Panc1 (cell line): ENCODE measurements around the gene ZNF169. TPM values are rescaled to one million over a fixed set of nuclear protein-coding genes. Genes with fewer than 3 reads are reported as not detected.

Experiments
- ATAC-seq: fragments of 200-7000 bp; cut with Tn5 transposase; 2 replicates; pipeline ENCODE4 v1.9.1; 2020; ENCODE audit warnings: mild to moderate bottlenecking, moderate library complexity
- Bru-seq: library from RNA; stranded (reverse); fragments of 400-500 nt; gene quantifications from one replicate; lab custom pipeline; 2021; lab: Mats Ljungman, UMichigan
- BruChase-seq, 2 experiments: library from RNA; stranded (reverse); fragments of 400-500 nt; gene quantifications; one replicate each; lab custom pipeline; 2021; lab: Mats Ljungman, UMichigan
- BruUV-seq: library from RNA; stranded (reverse); fragments of 400-500 nt; replicated peaks from 2 replicates; lab custom pipeline; 2021; lab: Mats Ljungman, UMichigan
- CTCF ChIA-PET: fragments of 300-600 bp; sonication (Branson Sonifier 250); formaldehyde crosslinking; loops from one replicate; lab custom pipeline; 2022; ENCODE audit warnings: antibody characterized with exemption; lab: Charles Lee
- POLR2A ChIA-PET: fragments of 300-600 bp; sonication (Branson Sonifier 250); formaldehyde crosslinking; loops from one replicate; lab custom pipeline; 2022; ENCODE audit warnings: antibody characterized with exemption; lab: Charles Lee
- DNase-seq: peaks from one replicate; pipeline ENCODE4 v3.0.0-alpha.2; 2010; ENCODE audit warnings: low read depth, low spot score
- H3K27ac ChIP-seq: 2 replicates; pipeline ENCODE4 v1.5.1; 2011; ENCODE audit warnings: mild to moderate bottlenecking, low read length, inconsistent platforms
- H3K27me3 ChIP-seq: fragments of 200-500 bp; sonication (Bioruptor generic); 2 replicates; pipeline ENCODE4 v1.6.0; 2014; ENCODE audit warnings: low read length, inconsistent platforms; ENCODE audit not compliant: control insufficient read depth, insufficient read depth
- H3K36me3 ChIP-seq: fragments of 200-500 bp; sonication (Bioruptor generic); 2 replicates; pipeline ENCODE4 v1.5.1; 2014; ENCODE audit warnings: inconsistent platforms, mild to moderate bottlenecking, low read length, moderate library complexity; ENCODE audit not compliant: control insufficient read depth, insufficient read depth
- H3K4me1 ChIP-seq: 2 replicates; pipeline ENCODE4 v1.5.1; 2011; ENCODE audit warnings: inconsistent platforms, mild to moderate bottlenecking, low read length, moderate library complexity; ENCODE audit not compliant: control insufficient read depth, insufficient read depth
- H3K4me3 ChIP-seq, 2 experiments: 2 replicates each; pipeline ENCODE4 v1.5.1; 2011 to 2012; ENCODE audit warnings: low read depth in 2 of 2, low read length in 2 of 2, mild to moderate bottlenecking in 2 of 2, inconsistent platforms in 1 of 2, moderate library complexity in 1 of 2
- H3K9me3 ChIP-seq: fragments of 200-500 bp; sonication (Bioruptor generic); 2 replicates; pipeline ENCODE4 v1.5.1; 2014; ENCODE audit warnings: low read depth, mild to moderate bottlenecking, inconsistent platforms, low read length, moderate library complexity; ENCODE audit not compliant: control insufficient read depth, insufficient read depth
- CTCF ChIP-seq: fragments of 450-650 bp; IDR thresholded peaks from 2 replicates; pipeline ENCODE4 v1.5.1; 2017; ENCODE audit warnings: mild to moderate bottlenecking
- POLR2AphosphoS5 ChIP-seq: IDR thresholded peaks from 2 replicates; pipeline ENCODE4 v1.6.1; 2012; ENCODE audit warnings: mild to moderate bottlenecking, low read depth, low read length, moderate library complexity
- REST ChIP-seq, 2 experiments: IDR thresholded peaks; 2 replicates each; pipeline ENCODE4 v1.6.1; 2011 to 2012; ENCODE audit warnings: low read depth in 2 of 2, control low read depth in 1 of 2, low read length in 1 of 2, mild to moderate bottlenecking in 1 of 2, moderate library complexity in 1 of 2; ENCODE audit not compliant: insufficient read depth in 1 of 2
- SIN3A ChIP-seq: IDR thresholded peaks from 2 replicates; pipeline ENCODE4 v1.6.1; 2012; ENCODE audit warnings: low read depth, mild to moderate bottlenecking, low read length, moderate library complexity, borderline replicate concordance; ENCODE audit not compliant: insufficient read depth
- TCF7L2 ChIP-seq: IDR thresholded peaks from 2 replicates; pipeline ENCODE4 v1.6.1; 2011; ENCODE audit warnings: mild to moderate bottlenecking, low read depth, low read length, inconsistent platforms
- in situ Hi-C: cut with HindIII; loops from 2 replicates; pipeline ENCODE4 v1.10.0; 2016; ENCODE audit warnings: low sequenced_read_pairs, low pct_unique_long_range_greater_than_20kb
- intact Hi-C: fragments of 100-400 bp; cut with micrococcal nuclease; formaldehyde crosslinking; loops from one replicate; pipeline ENCODE4 v1.10.0; 2022; ENCODE audit not compliant: unreplicated experiment
- long read RNA-seq: library from polyadenylated mRNA; unstranded; transcript quantifications from one replicate; pipeline ENCODE4 v2.0.0, GENCODE V29; 2021; ENCODE audit not compliant: unreplicated experiment
- polyA plus RNA-seq: library from polyadenylated mRNA; unstranded; fragments of >200 nt; gene quantifications from one replicate; pipeline ENCODE4 v1.2.1, GENCODE V29; 2012; ENCODE audit warnings: missing spikeins; ENCODE audit not compliant: insufficient read length
- total RNA-seq: library from RNA; stranded (reverse); gene quantifications from one replicate; pipeline ENCODE4 v1.2.1, GENCODE V29; 2021; ENCODE audit not compliant: unreplicated experiment

The ZNF169 gene
- 3.1 TPM for total RNA-seq
- polyA plus RNA-seq: 1.2 TPM
- percentile 62 among the genes with signal in this experiment for Bru-seq, nascent RNA
- percentile 59 among the genes with signal in this experiment for BruChase-seq, experiment 1, labeled RNA remaining after a 2-hour chase
- BruChase-seq, experiment 2, labeled RNA remaining after a 6-hour chase: percentile 59 among the genes with signal in this experiment
- long read RNA-seq, partial matches to known transcripts: 1 of 7 reads
- long read RNA-seq, other reads (novel, unspliced or antisense): 6 of 7 reads

DNA sequence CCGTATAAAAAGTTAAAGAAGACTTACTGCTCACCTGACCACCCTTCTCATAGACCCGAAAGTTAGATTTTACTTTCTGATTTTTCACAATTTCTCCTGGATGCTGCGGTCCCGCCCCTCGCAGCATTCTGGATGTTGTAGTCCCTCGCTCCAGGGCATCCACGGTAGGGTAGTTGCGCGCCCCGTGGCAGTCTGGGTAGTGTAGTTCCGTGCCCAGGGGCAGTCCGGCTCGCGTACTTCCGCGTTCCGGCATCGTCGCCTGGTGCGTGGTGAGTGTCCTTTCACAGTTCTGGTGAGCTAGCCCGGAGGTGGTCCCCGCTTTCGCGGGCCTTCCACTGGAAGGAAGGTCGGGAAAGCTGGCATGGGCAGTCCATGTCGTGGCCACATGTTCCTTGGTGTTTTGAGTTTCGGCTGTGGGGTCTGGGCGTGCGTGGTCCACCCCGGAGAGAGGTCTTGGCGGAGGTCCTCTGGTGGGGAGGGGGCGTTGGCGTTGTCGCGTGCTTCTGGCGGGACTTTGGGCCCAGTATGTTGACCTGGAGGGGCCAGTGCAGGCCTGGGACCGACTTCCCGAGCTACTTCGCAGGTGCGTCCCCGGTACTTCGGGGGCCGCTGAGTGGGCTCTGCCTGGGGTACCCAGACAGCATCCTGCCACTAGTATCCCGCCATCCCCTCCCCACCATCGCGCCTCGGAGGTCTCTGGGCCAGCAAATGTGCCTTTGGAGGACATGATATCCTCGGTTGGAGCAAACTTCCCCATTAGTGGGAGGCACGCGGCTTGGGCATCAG lies at the start of gene ZNF169:
ZNF169 (plus strand) TSS at position 222 of the 786 bp plus-strand sequence. CDS start 19,515 bp downstream, outside the sequence.
- H3K36me3 ChIP-seq: no peaks in the 10 kb centered on the region; the same call in 1 of the 2 replicates
- BruUV-seq: TSS peak; percentile 87
- intact Hi-C loops: no loop called here
- no peaks in the 10 kb centered on the region for H3K27me3 ChIP-seq
- DNase-seq (peak; percentile 30), ATAC-seq (peak; percentile 100)
- TF ChIP-seq POLR2AphosphoS5 (peak; percentile 53), SIN3A (no peak)
- ChIA-PET CTCF (interaction anchor here (0.7 kb wide), 1 partner anchor 65 kb away, joined by 3 read pairs; no protein-coding TSS in a partner anchor), POLR2A (no interaction called here)
- H3K27ac ChIP-seq: peak within 1 kb of the TSS; percentile 81
- H3K9me3 ChIP-seq: no peaks in the 10 kb centered on the region
- H3K4me3 ChIP-seq: peak within 1 kb of the TSS; percentile 82 to 90
- in situ Hi-C loops: no loop called here
- H3K4me1 ChIP-seq: no peaks in the 10 kb centered on the region

DNA sequence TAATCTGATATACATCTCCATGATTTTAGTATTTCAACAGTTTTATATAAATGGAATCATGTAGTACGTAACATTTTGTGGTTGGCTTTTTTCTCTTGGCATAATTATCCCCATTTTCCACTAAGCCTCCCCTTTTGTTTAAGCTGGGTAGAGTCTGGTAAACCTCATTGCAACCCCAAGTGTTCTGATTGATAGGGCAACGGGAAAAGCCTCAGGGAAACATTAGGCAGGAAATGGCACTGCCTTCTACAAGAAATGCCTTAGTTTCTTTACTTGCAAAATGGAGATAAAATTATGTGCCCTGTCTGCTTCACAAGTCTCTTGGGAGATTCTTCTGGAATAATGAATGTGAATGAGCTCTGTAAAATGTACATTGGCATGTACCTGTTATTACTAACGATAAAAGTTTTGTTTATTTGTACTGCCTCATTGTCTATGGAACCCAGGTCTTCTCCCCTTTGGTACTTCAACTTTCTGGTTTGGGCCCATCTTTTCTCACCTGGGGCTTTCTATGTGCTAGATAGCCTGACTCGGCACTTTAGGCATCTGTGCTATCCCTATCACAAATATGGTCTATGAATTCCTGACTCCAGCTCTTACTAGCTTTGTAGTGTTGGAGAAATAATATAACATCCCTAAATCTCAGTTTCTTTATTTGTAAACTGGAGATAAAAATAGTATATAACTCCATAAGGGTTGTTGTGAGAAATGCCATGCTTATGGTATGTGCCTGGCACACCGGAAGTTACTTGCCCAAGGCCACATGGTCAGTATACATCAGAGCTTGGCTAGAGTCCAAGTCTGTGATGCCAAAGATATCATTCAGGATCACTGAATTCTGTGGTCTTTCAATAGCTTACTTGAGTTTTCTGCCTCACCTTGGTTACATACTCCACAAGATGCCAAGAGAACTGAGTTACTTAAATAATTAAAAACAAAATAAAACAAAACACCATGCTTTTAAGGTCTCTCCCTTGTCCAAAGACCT lies 48.2 kb upstream of the ZNF169 start:
- H3K27me3 ChIP-seq: no peaks in the 10 kb centered on the region
- no peaks in the 10 kb centered on the region for H3K36me3 ChIP-seq
- no TSS peak for BruUV-seq
- CTCF ChIA-PET: no interaction called here
- intact Hi-C loops (loop anchor here (10.0 kb wide), 1 partner anchor 526 kb away; no protein-coding TSS in a partner anchor), in situ Hi-C loops (no loop called here)
- no peak overlapping the region for H3K4me3 ChIP-seq
- no peaks in the 10 kb centered on the region for H3K9me3 ChIP-seq
- TF ChIP-seq SIN3A (no peak), REST (IDR thresholded peaks at IDR 0.05; ENCODE audit: insufficient read depth in 1 of 2, low read depth in 2 of 2, low read length in 1 of 2) (no peak), CTCF (no peak), TCF7L2 (no peak), POLR2AphosphoS5 (no peak)
- POLR2A ChIA-PET: interaction anchor here (0.6 kb wide), 1 partner anchor 125 kb away, joined by 3 read pairs; no protein-coding TSS in a partner anchor
- H3K27ac ChIP-seq: no peak overlapping the region
- no peak for ATAC-seq
- DNase-seq: no peak
- H3K4me1 ChIP-seq: no peaks in the 10 kb centered on the region
